IPS DF 4.7 (cell line): ENCODE results near the gene TTLL5.

Experiments
- DNase-seq: peaks from one replicate; pipeline ENCODE4 v3.0.0-alpha.2; 2013; ENCODE audit warnings: low spot score; ENCODE audit errors: extremely low read depth

Gene TTLL5

GRCh38 chr14:75736845-75737485, 75.9 kb downstream of the TTLL5 start:
- no peak for DNase-seq

- DNase-seq: no peak
Measured at GRCh38 chr14:75738192-75738591, 77.1 kb downstream of the TTLL5 start.

- DNase-seq: no peak
Measured at GRCh38 chr14:75742867-75743266, 81.8 kb downstream of the TTLL5 start.

DNA sequence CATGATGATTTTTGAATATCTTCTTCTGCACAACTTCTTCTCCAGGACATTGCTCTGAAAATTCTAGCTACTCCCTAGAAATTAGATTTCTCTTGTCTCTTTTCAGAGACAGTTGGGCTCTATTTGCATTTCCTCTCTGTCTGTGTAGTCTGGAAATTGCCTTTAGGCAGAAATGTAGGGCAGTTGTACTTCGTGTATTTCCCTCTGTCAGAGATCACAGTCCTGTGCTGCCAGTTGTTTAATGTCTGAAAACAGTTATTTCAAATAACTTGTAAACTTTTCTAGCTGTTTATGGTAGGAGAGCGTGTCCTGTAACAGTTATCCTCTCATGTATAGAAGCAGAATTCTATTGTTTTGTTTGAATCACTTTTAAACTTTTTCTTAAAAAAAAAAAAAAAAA, 86.9 kb downstream of the TTLL5 start:
- DNase-seq: no peak

DNA sequence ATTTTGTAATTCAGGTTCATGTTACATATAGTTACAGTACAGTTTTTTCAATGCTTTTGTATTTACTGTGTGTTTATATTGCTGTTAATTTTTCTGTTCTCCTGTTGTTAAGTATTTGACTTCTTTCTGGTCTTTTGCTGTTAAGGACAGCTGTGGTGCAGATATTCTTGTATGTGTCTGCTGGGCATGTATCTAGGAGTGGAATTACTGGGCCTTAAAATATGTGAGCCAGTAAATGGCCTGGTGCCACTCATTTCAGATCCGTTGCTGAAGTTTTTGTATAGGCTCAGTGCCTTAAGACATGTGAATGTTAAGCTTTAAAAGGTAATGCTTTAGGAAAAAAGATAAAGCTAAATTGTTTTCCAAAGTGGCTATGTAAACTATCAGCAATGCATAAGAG, 87.3 kb downstream of the TTLL5 start:
- DNase-seq: no peak

- no peak for DNase-seq
Measured at GRCh38 chr14:75751296-75751695, 90.2 kb downstream of the TTLL5 start.

- DNase-seq: no peak
Measured at GRCh38 chr14:75752086-75752485, 91.0 kb downstream of the TTLL5 start.

GRCh38 chr14:75752907-75753594, 92.0 kb downstream of the TTLL5 start:
- no peak for DNase-seq

GRCh38 chr14:75753696-75754095, 92.7 kb downstream of the TTLL5 start:
- DNase-seq: no peak

DNA sequence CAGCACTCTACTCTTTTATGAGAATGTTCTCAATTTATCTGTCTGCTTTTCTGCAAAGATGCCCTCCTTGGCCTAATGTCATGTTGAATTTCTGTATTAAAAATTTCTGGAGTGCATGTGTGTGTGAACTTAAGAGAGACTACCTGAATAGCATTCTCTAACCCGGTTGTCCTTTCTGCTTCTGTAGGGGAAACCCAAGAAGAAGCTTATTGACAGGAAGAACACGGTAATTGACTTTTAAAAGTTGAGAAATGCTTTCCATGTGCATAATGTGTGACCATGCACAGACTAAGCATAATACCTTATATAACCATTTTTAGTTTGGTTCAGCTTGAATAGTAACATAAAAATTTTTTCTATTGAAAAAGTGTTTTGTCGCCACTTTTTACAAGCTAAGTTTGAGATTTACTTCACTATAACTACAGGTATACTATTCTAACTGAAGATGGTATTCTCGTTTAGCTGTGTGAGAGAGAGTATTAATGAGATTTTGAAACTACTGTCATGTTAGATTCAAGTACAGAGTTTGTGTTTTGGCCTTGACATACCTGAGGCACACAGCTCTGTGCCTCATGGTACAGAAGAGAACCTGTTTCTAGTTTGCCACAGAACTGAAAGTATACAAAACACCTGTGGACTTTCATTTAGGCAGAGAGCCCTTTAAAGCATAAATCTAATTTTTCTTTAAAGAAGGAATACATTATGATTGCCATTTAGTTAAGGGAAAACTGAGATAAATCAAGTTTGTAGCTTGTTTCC, 96.8 kb downstream of the TTLL5 start:
- no peak for DNase-seq

DNA sequence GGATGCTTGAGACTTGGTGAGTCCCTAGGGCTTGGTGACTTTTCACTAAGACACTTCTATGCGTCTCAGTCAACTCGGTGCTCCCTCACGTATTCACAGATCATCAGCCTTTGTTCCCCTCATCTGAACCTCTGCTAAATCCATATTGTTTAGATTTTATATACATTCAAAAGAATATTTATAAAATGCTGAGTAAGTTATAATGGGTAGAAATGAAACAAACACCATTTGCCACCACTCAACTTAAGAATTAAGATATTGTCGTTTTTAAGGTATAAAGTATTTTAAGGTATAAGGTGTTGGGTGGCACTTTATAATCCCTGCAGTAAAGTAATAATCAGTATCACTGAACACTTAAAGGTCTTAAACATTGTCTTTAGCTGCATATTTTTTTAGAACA, 103.0 kb downstream of the TTLL5 start:
- no peak for DNase-seq

- no peak for DNase-seq
Measured at GRCh38 chr14:75769047-75769685, 108.1 kb downstream of the TTLL5 start.

DNA sequence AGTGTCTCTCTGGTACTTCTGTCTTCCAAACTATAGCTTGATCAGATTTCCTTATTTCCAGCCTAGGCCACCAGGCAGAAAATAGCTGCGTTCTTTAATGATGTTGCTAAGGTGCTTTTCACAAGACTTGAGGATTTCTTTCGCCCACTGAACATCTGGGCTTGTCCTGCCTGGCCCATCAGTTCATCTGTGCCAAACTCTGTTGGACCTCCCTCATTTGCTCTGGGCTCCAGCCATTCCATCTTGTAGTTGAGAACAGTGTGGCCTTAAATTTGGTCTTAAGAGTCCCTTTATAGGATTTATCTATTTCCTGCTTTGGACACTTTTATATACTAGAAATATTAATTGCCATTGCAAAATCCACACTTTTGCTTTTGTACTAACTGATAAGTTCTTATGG, 109.6 kb downstream of the TTLL5 start:
- no peak for DNase-seq

- no peak for DNase-seq
Measured at GRCh38 chr14:75771595-75771994, 110.5 kb downstream of the TTLL5 start.

DNA sequence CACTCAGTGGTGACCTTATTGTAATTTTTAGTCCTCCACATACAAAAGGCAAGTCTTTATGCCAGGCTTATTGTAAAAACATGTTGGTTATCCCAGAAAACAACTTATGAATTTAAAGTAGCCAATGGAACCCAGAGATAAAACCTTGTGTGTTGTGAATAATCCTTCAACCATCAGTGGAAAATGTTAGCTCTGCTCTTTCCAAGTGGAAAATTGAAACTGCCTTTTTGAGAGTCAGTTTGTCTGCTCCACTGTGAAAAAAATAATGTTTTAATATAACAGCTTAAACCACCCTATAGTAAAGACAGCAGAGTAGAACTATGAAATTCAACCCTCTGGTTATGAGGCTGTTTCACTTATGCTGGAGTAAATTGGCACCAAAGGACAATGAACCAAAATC, 112.0 kb downstream of the TTLL5 start:
- no peak for DNase-seq

DNA sequence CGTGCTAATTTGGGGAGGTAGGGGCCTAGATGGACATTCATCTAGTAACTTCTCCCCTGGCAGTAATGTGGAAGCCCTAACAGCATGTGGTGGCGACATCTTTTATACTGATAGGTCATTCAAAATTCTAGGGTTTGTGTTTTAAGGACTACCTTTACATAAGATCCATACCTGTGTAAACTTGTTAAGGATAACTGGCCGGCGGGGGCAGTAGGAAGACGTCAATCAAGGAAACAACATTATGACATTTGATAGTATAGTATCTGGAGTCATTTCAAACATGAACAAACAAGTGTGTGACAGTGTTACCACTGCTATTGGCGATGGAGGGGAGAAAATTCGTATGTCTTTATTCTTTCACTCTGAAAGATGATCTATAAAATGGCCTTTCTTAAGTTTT, 120.0 kb downstream of the TTLL5 start:
- DNase-seq: no peak

- no peak for DNase-seq
Measured at GRCh38 chr14:75783184-75783583, 122.1 kb downstream of the TTLL5 start.

GRCh38 chr14:75783602-75784313, 122.7 kb downstream of the TTLL5 start:
- no peak for DNase-seq

- DNase-seq: no peak
Measured at GRCh38 chr14:75784314-75784686, 123.3 kb downstream of the TTLL5 start.

GRCh38 chr14:75793806-75794205, 132.8 kb downstream of the TTLL5 start:
- no peak for DNase-seq

- DNase-seq: no peak
Measured at GRCh38 chr14:75794615-75795038, 133.6 kb downstream of the TTLL5 start.
